GM12865 (cell line): ENCODE data around the gene STXBP5.

Experiments
- DNase-seq: peaks from one replicate; pipeline ENCODE4 v3.0.0; 2010; ENCODE audit warnings: low read depth
- H3K4me3 ChIP-seq: 2 replicates; pipeline ENCODE4 v1.5.1; 2011; ENCODE audit warnings: mild to moderate bottlenecking, low read depth, low read length, control low read depth
- TF ChIP-seq, protein P1 (sequence below): IDR thresholded peaks from 2 replicates; pipeline ENCODE4 v1.5.1; 2011; ENCODE audit warnings: low read length, control low read depth, low read depth, inconsistent platforms; ENCODE audit not compliant: insufficient read depth; ENCODE audit errors: missing control alignments

The STXBP5 gene

GRCh38 chr6:147389463-147389862 is 185.2 kb downstream of the STXBP5 start:
- TF ChIP-seq, protein P1, sequence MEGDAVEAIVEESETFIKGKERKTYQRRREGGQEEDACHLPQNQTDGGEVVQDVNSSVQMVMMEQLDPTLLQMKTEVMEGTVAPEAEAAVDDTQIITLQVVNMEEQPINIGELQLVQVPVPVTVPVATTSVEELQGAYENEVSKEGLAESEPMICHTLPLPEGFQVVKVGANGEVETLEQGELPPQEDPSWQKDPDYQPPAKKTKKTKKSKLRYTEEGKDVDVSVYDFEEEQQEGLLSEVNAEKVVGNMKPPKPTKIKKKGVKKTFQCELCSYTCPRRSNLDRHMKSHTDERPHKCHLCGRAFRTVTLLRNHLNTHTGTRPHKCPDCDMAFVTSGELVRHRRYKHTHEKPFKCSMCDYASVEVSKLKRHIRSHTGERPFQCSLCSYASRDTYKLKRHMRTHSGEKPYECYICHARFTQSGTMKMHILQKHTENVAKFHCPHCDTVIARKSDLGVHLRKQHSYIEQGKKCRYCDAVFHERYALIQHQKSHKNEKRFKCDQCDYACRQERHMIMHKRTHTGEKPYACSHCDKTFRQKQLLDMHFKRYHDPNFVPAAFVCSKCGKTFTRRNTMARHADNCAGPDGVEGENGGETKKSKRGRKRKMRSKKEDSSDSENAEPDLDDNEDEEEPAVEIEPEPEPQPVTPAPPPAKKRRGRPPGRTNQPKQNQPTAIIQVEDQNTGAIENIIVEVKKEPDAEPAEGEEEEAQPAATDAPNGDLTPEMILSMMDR: no peak
- no peak for DNase-seq
- H3K4me3 ChIP-seq: no peak overlapping the region

DNA sequence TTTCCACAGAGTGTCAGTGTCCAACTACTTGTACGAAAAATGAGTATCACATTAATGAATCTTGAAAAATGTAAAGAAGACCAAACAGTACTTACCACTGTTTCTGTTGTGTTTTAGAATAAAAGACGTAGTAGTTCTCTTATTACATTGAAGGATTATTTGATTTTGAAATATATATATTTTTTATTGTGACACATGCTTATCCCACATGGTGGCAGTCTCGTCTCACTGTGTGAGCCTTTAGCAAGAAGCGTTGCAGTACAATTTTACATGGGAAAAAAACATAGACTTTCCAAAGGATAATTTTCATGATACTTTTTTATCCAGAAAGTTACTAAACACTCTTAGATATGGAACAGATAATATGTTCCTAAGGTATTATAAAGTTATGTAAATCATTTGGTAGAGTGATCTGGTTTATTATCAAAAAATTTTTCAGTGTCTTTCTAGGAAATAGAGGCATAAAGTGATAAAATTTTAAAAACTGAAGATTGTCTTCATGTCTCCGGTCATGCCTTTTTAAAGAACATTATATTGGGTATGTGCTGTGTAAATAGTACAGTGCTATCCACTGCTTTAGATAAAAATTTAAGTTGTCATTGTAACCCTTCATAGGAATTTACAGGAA is 186.8 kb downstream of the STXBP5 start:
- DNase-seq: peak; percentile 18
- H3K4me3 ChIP-seq: no peak overlapping the region
- TF ChIP-seq, protein P1: no peak

- TF ChIP-seq, protein P1: no peak
- H3K4me3 ChIP-seq: no peak overlapping the region
- no peak for DNase-seq
Measured at GRCh38 chr6:147392917-147393625, 188.9 kb downstream of the STXBP5 start.

DNA sequence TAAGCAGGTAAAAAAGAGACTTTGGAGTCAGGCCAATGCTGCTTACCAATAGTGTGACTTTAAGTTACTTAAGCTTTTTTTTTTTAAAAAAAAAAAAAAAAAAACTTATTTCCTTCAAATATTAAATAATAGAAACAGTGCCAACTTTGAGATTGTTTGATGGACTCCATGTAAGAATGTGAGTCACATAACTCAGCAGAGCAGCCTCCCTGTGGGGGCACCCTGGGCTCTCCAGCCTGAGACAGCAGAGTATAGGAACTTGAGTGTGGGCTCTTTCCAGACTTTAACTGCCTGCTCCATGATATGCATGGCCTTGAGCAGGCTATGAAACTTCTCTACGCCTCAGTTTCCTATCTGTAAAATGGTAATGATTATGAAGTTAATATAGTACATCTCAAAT is 190.9 kb downstream of the STXBP5 start:
- DNase-seq: no peak
- no peak overlapping the region for H3K4me3 ChIP-seq
- TF ChIP-seq, protein P1: no peak

DNA sequence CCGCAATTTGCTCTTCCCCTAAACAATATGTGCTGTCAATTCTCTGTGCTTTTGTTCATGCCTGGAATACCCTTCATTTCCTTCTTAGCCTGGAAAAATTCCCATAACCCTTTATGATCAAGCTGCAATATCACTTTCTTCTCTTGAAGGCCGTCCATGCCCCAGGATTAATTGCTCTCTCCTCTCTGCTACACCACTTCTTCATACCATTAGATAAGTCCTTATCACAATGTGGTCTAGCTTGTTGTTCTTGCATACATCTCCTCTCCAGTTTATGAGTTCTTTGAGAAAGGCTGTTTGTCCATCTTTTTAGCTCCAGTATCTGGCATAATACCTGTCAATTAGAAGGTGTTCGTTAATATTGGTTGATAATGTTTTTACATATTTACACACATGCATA is 193.1 kb downstream of the STXBP5 start:
- no peak for DNase-seq
- TF ChIP-seq, protein P1: no peak
- H3K4me3 ChIP-seq: no peak overlapping the region

GRCh38 chr6:147400968-147401367 is 196.8 kb downstream of the STXBP5 start:
- TF ChIP-seq, protein P1: no peak
- DNase-seq: no peak
- H3K4me3 ChIP-seq: no peak overlapping the region
